GM10847 (cell line): ENCODE measurements around the gene ACER3.

Experiments used
- POLR2A ChIP-seq: IDR thresholded peaks from 2 replicates; pipeline ENCODE4 v1.6.1; 2011; ENCODE audit not compliant: insufficient read length; ENCODE audit errors: extremely low read depth

Gene ACER3

GRCh38 chr11:76997512-76997911, 136.8 kb downstream of the ACER3 start:
- no peak for TF ChIP-seq POLR2A

- TF ChIP-seq POLR2A = no peak
These were observed 138.9 kb downstream of the ACER3 start for GRCh38 chr11:76999597-76999996.

GRCh38 chr11:77001613-77002012, 140.9 kb downstream of the ACER3 start:
- no peak for TF ChIP-seq POLR2A

GRCh38 chr11:77002776-77003175, 142.1 kb downstream of the ACER3 start:
- TF ChIP-seq POLR2A = no peak

- TF ChIP-seq POLR2A = no peak
These were observed 143.2 kb downstream of the ACER3 start for GRCh38 chr11:77003963-77004362.

GRCh38 chr11:77009533-77010160, 148.9 kb downstream of the ACER3 start:
- no peak for TF ChIP-seq POLR2A

GRCh38 chr11:77014669-77015068, 154.0 kb downstream of the ACER3 start:
- TF ChIP-seq POLR2A = no peak

GRCh38 chr11:77019976-77020595, 159.4 kb downstream of the ACER3 start:
- no peak for TF ChIP-seq POLR2A

GRCh38 chr11:77020734-77021133, 160.0 kb downstream of the ACER3 start:
- TF ChIP-seq POLR2A = no peak

GRCh38 chr11:77024745-77025144, 164.0 kb downstream of the ACER3 start:
- no peak for TF ChIP-seq POLR2A

- no peak for TF ChIP-seq POLR2A
These were observed 165.5 kb downstream of the ACER3 start for GRCh38 chr11:77026221-77026620.

GRCh38 chr11:77026743-77027142, 166.0 kb downstream of the ACER3 start:
- TF ChIP-seq POLR2A = no peak

GRCh38 chr11:77027275-77027674, 166.6 kb downstream of the ACER3 start:
- no peak for TF ChIP-seq POLR2A

- TF ChIP-seq POLR2A = no peak
These were observed 169.1 kb downstream of the ACER3 start for GRCh38 chr11:77029829-77030228.

GRCh38 chr11:77030834-77031414, 170.2 kb downstream of the ACER3 start:
- no peak for TF ChIP-seq POLR2A

GRCh38 chr11:77031599-77031998, 170.9 kb downstream of the ACER3 start:
- no peak for TF ChIP-seq POLR2A

GRCh38 chr11:77035039-77035438, 174.3 kb downstream of the ACER3 start:
- TF ChIP-seq POLR2A = no peak
